Body of pancreas (tissue), 4 donors: ENCODE data around the gene KCNJ14. TPM values are rescaled to one million over a fixed set of nuclear protein-coding genes. Genes with fewer than 3 reads are reported as not detected.
"Not testable (repeated sequence)": the region's sequence is repeated elsewhere in the genome, so short reads cannot be mapped to it uniquely, and the experiment has no call there.

Experiments used
- ATAC-seq: fragments of 150-250 bp; one replicate; pipeline ENCODE4 v1.9.1; 2016
- DNase-seq, 4 donors: peaks; one replicate each; pipeline ENCODE4 v3.0.0-alpha.2; 2019
- H3K27ac ChIP-seq, 4 donors: fragments of 200-600 bp; sonication (generic); 1 replicate in 3 of 4; 2 replicates in 1 of 4; pipeline versions ENCODE4 v1.5.1 to v1.6.1; 2016 to 2019; ENCODE audit warnings: mild to moderate bottlenecking in 1 of 4, mixed read lengths in 1 of 4, moderate library complexity in 1 of 4
- H3K27me3 ChIP-seq, 2 donors: fragments of 200-600 bp; sonication (generic); one replicate each; pipeline ENCODE4 v1.6.0; 2016; ENCODE audit warnings: mild to moderate bottlenecking in 1 of 2
- H3K36me3 ChIP-seq, 2 donors: fragments of 200-600 bp; sonication (generic); replicated peaks in 1 of 2; 2 replicates each; pipeline ENCODE4 v1.5.1; 2016; ENCODE audit warnings: low read depth in 2 of 2; ENCODE audit not compliant: insufficient read depth in 1 of 2
- H3K4me1 ChIP-seq: fragments of 200-600 bp; sonication (generic); one replicate; pipeline ENCODE4 v1.6.0; 2016
- H3K4me3 ChIP-seq, 2 donors: fragments of 200-600 bp; sonication (generic); 1 replicate in 1 of 2; 2 replicates in 1 of 2; pipeline ENCODE4 v1.5.1; 2016 to 2019
- H3K9me3 ChIP-seq, 3 donors: fragments of 200-600 bp; sonication (generic); 1 replicate in 2 of 3; 2 replicates in 1 of 3; pipeline ENCODE4 v1.5.1; 2016
- POLR2A ChIP-seq, 3 donors: fragments of 450-650 bp; IDR thresholded peaks; one replicate each; pipeline ENCODE4 v1.6.1; 2016; ENCODE audit warnings: antibody characterized with exemption in 3 of 3, mild to moderate bottlenecking in 2 of 3
- WGBS, 2 donors: methylation state at CpG; one replicate each; pipeline ENCODE4 v1.1.5; 2017; 5-methylcytosine and 5-hydroxymethylcytosine counted together
- intact Hi-C: fragments of 100-400 bp; cut with DNase I; formaldehyde crosslinking; loops from one replicate; pipeline ENCODE4 v1.15.1; 2023
- total RNA-seq, 2 donors: library from RNA; depleted of rRNA; stranded (reverse); fragments of >200 nt; gene quantifications; one replicate each; pipeline ENCODE4 v1.1.0, GENCODE V29; 2016
- TF ChIP-seq, protein P1 (sequence below), 7 experiments: fragments of 450-650 bp in 4 of 7; fragments of 200-600 bp in 3 of 7; sonication (generic) in 3 of 7; IDR thresholded peaks; one replicate each; pipeline ENCODE4 v1.5.1; 2016 to 2019; ENCODE audit warnings: antibody characterized with exemption in 7 of 7

Gene KCNJ14
- total RNA-seq, 2 donors from 2014 or later: 0.66 to 1.6 TPM

DNA sequence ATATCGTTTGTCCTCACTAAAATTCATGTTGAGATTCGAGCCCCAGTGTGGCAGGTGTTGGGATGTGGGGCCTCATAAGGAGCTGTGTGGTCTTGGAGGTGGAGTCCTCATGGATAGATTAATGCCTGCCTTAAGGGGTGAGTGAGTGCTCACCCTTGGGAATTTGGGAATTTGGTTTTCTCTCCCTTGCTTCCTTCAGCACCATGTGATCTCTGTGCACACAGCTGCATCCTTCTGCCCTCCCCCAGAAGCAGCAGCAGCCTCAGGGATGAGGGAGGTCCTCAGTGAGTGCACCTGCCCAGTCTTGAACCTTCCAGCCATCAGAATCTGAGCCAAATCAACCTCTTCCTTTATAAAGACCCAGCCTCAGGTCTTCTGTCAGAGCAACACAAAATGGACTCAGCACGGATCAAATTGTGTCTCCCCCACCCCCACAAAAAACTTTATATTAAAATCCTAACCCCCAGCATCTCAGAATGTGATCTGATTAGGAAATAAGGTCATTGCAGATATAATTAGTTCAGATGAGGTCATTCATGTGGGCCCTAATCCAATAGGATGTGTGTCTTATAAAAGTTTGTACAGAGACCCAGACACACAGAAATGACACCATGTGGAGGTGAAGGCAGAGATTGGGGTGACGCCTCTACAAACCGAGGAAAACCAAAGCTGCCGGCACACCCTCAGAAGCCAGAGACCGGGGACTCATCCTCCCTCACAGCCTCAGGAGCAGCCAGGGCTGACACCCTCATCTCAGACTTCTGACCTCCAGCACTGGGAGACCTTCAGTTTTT is 26.7 kb downstream of the KCNJ14 start:
- Histone ChIP-seq H3K27me3 (no peaks in the 10 kb centered on the region), H3K27ac (no peak overlapping the region), H3K9me3 (no peaks in the 10 kb centered on the region), H3K4me3 (no peak overlapping the region), H3K36me3 (peaks cover 2 to 7% of the 10 kb centered on the region in 2 donors), H3K4me1 (peaks cover 23% of the 10 kb centered on the region)
- ATAC-seq (no peak), DNase-seq (no peak)
- intact Hi-C loops: no loop called here
- whole genome bisulfite sequencing, 2 donors: 83 to 87% methylated on average over 7 of the region's 7 CpGs
- TF ChIP-seq, protein P1, sequence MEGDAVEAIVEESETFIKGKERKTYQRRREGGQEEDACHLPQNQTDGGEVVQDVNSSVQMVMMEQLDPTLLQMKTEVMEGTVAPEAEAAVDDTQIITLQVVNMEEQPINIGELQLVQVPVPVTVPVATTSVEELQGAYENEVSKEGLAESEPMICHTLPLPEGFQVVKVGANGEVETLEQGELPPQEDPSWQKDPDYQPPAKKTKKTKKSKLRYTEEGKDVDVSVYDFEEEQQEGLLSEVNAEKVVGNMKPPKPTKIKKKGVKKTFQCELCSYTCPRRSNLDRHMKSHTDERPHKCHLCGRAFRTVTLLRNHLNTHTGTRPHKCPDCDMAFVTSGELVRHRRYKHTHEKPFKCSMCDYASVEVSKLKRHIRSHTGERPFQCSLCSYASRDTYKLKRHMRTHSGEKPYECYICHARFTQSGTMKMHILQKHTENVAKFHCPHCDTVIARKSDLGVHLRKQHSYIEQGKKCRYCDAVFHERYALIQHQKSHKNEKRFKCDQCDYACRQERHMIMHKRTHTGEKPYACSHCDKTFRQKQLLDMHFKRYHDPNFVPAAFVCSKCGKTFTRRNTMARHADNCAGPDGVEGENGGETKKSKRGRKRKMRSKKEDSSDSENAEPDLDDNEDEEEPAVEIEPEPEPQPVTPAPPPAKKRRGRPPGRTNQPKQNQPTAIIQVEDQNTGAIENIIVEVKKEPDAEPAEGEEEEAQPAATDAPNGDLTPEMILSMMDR (IDR thresholded peaks at IDR 0.05): no peak
- TF ChIP-seq POLR2A (IDR thresholded peaks at IDR 0.05): no peak

DNA sequence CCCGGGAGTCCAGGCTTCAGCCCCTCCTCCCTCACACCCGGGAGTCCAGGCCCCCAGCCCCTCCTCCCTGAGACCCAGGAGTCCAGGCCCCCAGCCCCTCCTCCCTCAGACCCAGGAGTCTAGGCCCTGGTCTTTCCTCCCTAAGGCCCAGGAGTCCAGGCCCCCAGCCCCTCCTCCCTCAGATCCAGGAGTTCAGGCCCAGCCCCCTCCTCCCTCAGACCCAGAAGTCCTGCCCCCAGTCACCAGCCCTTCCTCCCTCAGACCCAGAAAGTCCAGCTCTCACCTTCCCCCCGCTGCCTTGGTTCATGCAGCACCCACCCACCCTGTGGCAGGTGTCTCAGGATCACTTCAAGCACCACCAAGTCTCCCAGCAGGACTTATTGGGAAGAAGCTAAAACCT is 27.9 kb downstream of the KCNJ14 start:
- Histone ChIP-seq H3K4me3 (no peak overlapping the region), H3K9me3 (no peaks in the 10 kb centered on the region), H3K4me1 (peaks cover 26% of the 10 kb centered on the region), H3K36me3 (peaks cover under 1 to 1% of the 10 kb centered on the region in 2 donors), H3K27me3 (no peaks in the 10 kb centered on the region), H3K27ac (no peak overlapping the region)
- no peak for ATAC-seq
- DNase-seq: peak in 1 of 4 donors; percentile 15
- intact Hi-C loops: no loop called here
- WGBS, 2 donors: 50 to 100% methylated on average over 1 to 2 of the region's 3 CpGs
- no peak for TF ChIP-seq POLR2A (IDR thresholded peaks at IDR 0.05)
- TF ChIP-seq, protein P1 (IDR thresholded peaks at IDR 0.05): no peak

DNA sequence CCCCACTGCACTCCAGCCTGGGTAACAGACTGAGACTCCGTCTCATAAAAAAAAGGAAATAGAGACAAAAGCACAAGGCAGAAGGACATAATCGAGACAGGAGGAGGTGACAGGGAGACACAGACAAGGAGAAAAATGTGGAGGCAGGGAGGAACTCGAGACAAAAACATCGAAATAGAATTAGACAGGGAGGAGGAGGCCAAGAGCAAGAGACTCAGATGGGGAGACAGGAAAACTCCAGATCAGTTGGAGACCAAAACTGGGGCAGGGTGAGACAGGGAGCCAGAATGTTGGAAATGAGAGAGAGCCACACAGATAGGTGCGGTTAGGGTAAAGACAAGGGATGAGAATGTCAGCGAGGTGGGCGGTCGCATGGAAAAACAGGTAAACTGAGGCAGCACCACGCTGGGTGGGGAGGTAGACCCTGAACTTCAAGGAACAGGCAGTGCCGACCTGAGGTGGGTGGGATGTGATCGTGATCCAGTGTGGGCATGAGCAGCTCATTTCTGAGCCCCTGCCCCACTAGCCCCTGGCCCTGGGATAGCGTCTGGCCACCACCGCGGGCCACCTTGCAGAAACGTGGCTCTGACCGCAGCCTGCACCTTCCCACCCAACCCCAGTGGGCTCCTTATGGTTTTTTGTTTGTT is 29.0 kb downstream of the KCNJ14 start:
- ATAC-seq (no peak), DNase-seq (no peak)
- peaks cover 33% of the 10 kb centered on the region for H3K4me1 ChIP-seq
- H3K9me3 ChIP-seq: no peaks in the 10 kb centered on the region
- H3K36me3 ChIP-seq: no peaks in the 10 kb centered on the region
- 74 to 79% methylated on average over 12 to 16 of the region's 16 CpGs for WGBS, 2 donors
- no peak overlapping the region for H3K27ac ChIP-seq
- TF ChIP-seq, protein P1 (IDR thresholded peaks at IDR 0.05): no peak
- no peaks in the 10 kb centered on the region for H3K27me3 ChIP-seq
- intact Hi-C loops: no loop called here
- H3K4me3 ChIP-seq: no peak overlapping the region

DNA sequence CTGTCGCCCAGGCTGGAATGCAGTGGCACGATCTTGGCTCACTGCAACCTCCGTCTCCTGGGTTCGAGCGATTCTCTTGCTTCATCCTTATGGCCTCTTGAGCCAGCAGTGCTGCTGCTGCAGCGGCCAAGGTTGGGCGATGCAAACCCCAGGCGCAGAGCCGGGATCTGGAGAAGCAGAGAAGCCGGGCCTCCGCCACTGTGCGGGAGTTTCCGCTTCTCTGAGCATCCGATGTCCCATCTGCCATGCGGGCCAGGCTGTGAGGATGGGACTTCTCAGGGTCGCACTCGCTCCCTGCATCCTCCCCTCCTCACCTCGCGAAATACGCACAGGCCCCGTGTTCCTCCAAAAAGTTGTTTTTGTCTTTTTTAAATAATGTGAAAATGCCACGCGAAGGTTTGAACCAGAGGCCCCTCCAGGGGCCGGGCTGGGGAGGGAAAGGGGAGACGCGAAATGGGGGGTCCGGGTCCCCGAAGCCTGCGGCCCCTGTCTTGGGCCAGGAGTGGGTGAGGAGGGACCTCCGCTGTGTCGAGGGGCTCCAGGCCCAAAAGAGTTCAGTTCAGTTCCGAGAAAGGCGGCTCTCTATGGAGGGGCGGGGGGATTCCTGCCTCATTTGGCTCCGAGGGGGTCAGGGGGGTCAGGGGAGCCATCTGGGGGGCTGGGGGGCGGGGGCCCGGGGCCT is 29.7 kb downstream of the KCNJ14 start:
- Histone ChIP-seq H3K27me3 (no peaks in the 10 kb centered on the region), H3K4me1 (peaks cover 35% of the 10 kb centered on the region), H3K27ac (no peak overlapping the region), H3K9me3 (no peaks in the 10 kb centered on the region), H3K36me3 (no peaks in the 10 kb centered on the region), H3K4me3 (no peak overlapping the region)
- intact Hi-C loops: no loop called here
- WGBS, 2 donors: 84 to 90% methylated on average over 31 to 33 of the region's 37 CpGs
- DNase-seq: no peak
- ATAC-seq: no peak
- TF ChIP-seq, protein P1 (IDR thresholded peaks at IDR 0.05): no peak
- no peak for TF ChIP-seq POLR2A (IDR thresholded peaks at IDR 0.05)

DNA sequence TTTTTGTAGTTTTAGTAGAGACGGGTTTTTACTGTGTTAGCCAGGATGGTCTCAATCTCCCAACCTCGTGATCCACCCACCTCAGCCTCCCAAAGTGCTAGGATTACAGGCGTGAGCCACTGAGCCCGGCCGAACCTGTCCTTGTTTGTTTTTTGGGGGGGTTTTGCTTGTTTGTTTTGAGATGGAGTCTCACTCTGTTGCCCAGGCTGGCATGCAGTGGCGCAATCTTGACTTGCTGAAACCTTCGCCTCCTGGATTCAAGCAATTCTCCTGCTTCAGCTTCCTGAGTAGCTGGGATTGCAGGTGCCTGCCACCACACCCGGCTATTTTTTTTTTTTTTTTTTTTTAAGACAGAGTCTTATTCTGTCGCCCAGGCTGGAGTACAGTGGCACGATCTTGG is 31.3 kb downstream of the KCNJ14 start:
- H3K4me3 ChIP-seq, H3K36me3 ChIP-seq, ATAC-seq, H3K27me3 ChIP-seq, DNase-seq, H3K27ac ChIP-seq, H3K9me3 ChIP-seq, intact Hi-C loops: not testable (repeated sequence)
- WGBS, 2 donors: 66 to 83% methylated on average over 9 to 10 of the region's 10 CpGs
- peaks cover 29% of the 10 kb centered on the region for H3K4me1 ChIP-seq
